Stimulated activated CD4-positive, alpha-beta T cell treated with anti-CD3 and anti-CD28 coated beads, Interleukin-15, amount 100 ng/mL, for 24 hours (primary cell): ENCODE results near the gene BTBD7.
"Not testable (repeated sequence)": the region's sequence is repeated elsewhere in the genome, so short reads cannot be mapped to it uniquely, and the experiment has no call there.

Source experiments
- DNase-seq: peaks from one replicate; pipeline ENCODE4 v3.0.0-alpha.2; 2020

Gene BTBD7

GRCh38 chr14:93332853-93333630 lies at the start of gene BTBD7:
BTBD7 (minus strand) TSS chr14:93333036; CDS start chr14:93296051, 36,985 bp downstream.
- peak; percentile 96 for DNase-seq

- DNase-seq: no peak
Observed at GRCh38 chr14:93381644-93382043, 48.8 kb upstream of the BTBD7 start.

- no peak for DNase-seq
Observed at GRCh38 chr14:93379831-93380230, 47.0 kb upstream of the BTBD7 start.

- no peak for DNase-seq
Observed at GRCh38 chr14:93375673-93376156, 42.9 kb upstream of the BTBD7 start.

GRCh38 chr14:93369713-93370266 lies 37.0 kb upstream of the BTBD7 start:
- no peak for DNase-seq

- no peak for DNase-seq
Observed at GRCh38 chr14:93368996-93369712, 36.3 kb upstream of the BTBD7 start.

GRCh38 chr14:93354873-93355272 lies 22.0 kb upstream of the BTBD7 start:
- not testable (repeated sequence) for DNase-seq

GRCh38 chr14:93348292-93348691 lies 15.5 kb upstream of the BTBD7 start:
- DNase-seq: no peak

- no peak for DNase-seq
Observed at GRCh38 chr14:93347850-93348249, 15.0 kb upstream of the BTBD7 start.

- DNase-seq: no peak
Observed at GRCh38 chr14:93346926-93347721, 14.3 kb upstream of the BTBD7 start, which contains the start of gene COX8C. COX8C (plus strand) TSS chr14:93347182; CDS start chr14:93347269, 87 bp downstream.

- no peak for DNase-seq
Observed at GRCh38 chr14:93343797-93344196, 11.0 kb upstream of the BTBD7 start.

- no peak for DNase-seq
Observed at GRCh38 chr14:93343266-93343665, 10.4 kb upstream of the BTBD7 start.

- DNase-seq: no peak
Observed at GRCh38 chr14:93337884-93338283, 5.0 kb upstream of the BTBD7 start.

GRCh38 chr14:93337143-93337753 lies 4.4 kb upstream of the BTBD7 start:
- DNase-seq: peak; percentile 16

GRCh38 chr14:93333631-93334103 lies 831 bp upstream of the BTBD7 start:
- DNase-seq: no peak

- DNase-seq: peak; percentile 44
Observed at GRCh38 chr14:93332397-93332852, 411 bp downstream of the BTBD7 start.

- DNase-seq: no peak
Observed at GRCh38 chr14:93331728-93332396, 974 bp downstream of the BTBD7 start.

GRCh38 chr14:93331002-93331727 lies 1.7 kb downstream of the BTBD7 start:
- no peak for DNase-seq

- no peak for DNase-seq
Observed at GRCh38 chr14:93330609-93331000, 2.2 kb downstream of the BTBD7 start.

GRCh38 chr14:93329965-93330608 lies 2.7 kb downstream of the BTBD7 start:
- DNase-seq: no peak
